Measurements from ENCODE around the gene APCDD1L.
"Not testable (repeated sequence)": the region's sequence is repeated elsewhere in the genome, so short reads cannot be mapped to it uniquely, and the experiment has no call there.

Gene APCDD1L

DNA sequence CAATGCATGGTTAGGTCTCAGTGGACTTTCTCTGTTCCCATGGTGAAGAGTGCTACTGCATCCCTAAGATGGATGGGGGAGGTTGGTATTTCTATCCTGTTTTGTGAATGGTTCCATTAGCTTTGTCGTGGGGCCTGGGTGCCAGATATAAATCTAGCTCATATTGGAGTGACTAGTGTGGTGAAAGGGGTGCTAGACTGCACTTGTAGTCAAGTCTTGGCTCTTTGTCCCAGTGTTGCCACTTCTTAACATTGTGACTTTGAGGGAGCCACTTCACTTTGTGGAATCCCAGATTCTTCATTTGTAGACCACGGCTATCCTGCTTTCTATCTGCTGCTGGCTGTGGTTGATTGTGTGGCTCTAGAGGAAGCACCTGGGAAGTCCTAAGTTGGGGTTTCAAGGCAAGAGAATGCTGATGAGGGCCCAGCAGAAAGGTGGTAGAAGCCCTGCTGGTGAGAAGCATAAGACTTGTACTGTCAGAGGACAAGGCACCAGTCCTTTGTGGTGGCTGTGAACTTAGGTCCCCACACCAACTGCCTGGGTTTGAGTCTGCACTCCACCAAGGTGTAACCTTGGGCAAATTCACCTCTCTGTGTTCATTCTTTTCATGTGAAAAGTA is 82.1 kb downstream of the APCDD1L start:
- Histone ChIP-seq H3K9me3 (ENCODE audit: low read depth, low read length) (no peaks in the 10 kb centered on the region), H3K4me3 (no peak overlapping the region), H3K36me3 (ENCODE audit: insufficient read depth, low read length) (peaks cover 43% of the 10 kb centered on the region), H3K9ac (ENCODE audit: insufficient read length) (no peak overlapping the region), H3K27ac (no peak overlapping the region)
- TF ChIP-seq FOXP2 (optimal IDR thresholded peaks at IDR 0.05; ENCODE audit: control extremely low read depth, extremely low read length, insufficient read depth) (no peak), EZH2 (IDR thresholded peaks at IDR 0.05) (no peak), POLR2AphosphoS5 (IDR thresholded peaks at IDR 0.05; ENCODE audit: borderline replicate concordance, low read depth, low read length) (no peak)
- DNase-seq (ENCODE audit: low read depth, low spot score) = no peak

DNA sequence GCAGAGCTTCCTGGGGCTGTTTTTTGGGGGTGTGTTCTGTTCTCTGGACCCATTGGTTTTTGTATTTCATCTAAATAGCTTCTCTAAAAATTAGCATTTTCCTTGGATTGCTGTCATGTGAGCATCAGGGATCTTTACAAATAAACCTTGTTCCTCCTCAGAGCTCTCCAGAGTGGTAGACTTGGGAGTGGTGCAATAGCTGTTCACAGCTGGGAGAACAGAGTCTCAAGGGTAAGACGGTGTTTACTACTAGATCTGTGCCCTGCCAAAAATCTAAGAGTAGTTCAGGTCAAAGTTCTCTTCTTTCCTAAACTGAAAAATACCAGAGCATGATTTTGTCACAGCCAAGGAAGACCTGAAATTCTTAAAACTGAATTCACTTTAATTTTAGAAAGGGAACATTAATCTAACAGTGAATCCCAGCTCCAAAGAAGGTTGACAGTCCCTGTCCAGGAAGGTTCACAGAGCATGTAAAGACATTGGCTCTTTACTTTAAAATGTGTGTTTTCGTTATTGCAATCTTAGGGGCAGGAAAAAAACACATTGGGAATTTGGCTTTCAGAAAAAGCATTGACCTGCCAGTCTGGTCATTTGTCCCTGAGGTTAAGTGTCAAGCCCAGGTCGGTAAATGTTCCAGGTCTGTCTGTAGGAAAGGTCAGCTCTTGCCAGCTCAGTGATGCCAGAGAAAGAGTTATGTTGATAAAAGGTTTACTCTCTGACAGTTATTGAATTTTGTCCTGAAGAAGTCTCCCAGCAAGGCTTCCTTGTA is 82.8 kb downstream of the APCDD1L start:
- TF ChIP-seq FOXP2 (optimal IDR thresholded peaks at IDR 0.05; ENCODE audit: control extremely low read depth, extremely low read length, insufficient read depth) = no peak
- TF ChIP-seq POLR2AphosphoS5 (IDR thresholded peaks at IDR 0.05; ENCODE audit: borderline replicate concordance, low read depth, low read length) = no peak
- TF ChIP-seq EZH2 (IDR thresholded peaks at IDR 0.05) = no peak
- Histone ChIP-seq H3K4me3 (no peak overlapping the region), H3K9ac (ENCODE audit: insufficient read length) (no peak overlapping the region), H3K9me3 (ENCODE audit: low read depth, low read length) (no peaks in the 10 kb centered on the region), H3K27ac (no peak overlapping the region), H3K36me3 (ENCODE audit: insufficient read depth, low read length) (peaks cover 48% of the 10 kb centered on the region)
- no peak for DNase-seq (ENCODE audit: low read depth, low spot score)

DNA sequence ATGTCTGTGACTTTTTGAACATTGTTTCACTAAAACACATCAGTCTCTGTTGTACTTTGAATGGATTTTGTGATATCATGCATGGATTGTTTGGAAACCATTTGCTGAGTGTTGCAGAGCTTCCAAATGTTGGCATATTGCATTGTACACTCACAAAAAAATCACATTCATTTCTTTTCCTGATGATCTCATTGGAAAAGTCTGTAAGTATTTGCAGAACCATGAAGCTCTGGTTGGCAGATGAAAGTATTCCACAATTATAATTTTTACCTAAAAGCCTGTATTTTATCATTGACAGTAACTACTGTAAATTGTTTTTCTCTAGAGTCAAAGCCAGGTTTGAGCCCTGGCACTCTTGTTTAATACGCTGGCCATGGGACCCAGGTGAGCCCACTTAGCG is 84.1 kb downstream of the APCDD1L start:
- Histone ChIP-seq H3K27ac (no peak overlapping the region), H3K4me3 (no peak overlapping the region), H3K9ac (ENCODE audit: insufficient read length) (no peak overlapping the region), H3K9me3 (ENCODE audit: low read depth, low read length) (no peaks in the 10 kb centered on the region), H3K36me3 (ENCODE audit: insufficient read depth, low read length) (peaks cover 58% of the 10 kb centered on the region)
- TF ChIP-seq EZH2 (IDR thresholded peaks at IDR 0.05) (no peak), POLR2AphosphoS5 (IDR thresholded peaks at IDR 0.05; ENCODE audit: borderline replicate concordance, low read depth, low read length) (no peak), FOXP2 (optimal IDR thresholded peaks at IDR 0.05; ENCODE audit: control extremely low read depth, extremely low read length, insufficient read depth) (no peak)
- no peak for DNase-seq (ENCODE audit: low read depth, low spot score)

DNA sequence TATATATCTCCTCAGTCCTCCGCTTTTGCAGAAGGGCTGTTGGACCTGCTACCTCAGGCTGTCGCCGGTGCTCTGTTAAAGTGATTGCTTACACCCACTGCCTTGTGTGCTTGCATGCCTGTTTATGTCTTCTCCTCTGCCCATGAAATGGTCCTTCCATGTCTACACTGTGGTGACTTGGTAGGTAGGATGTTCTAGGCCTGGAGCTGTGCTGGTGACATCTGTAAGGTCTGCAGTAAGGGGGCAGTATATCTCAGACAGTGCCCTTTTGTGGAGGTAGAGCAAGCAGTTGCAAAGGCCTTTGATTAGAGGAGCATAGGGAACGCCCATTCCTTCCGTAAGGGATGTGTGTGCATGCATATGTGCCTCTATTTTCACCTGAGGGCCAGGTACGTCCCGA is 85.9 kb downstream of the APCDD1L start:
- H3K4me3 ChIP-seq = no peak overlapping the region
- H3K27ac ChIP-seq = no peak overlapping the region
- H3K9ac ChIP-seq (ENCODE audit: insufficient read length) = no peak overlapping the region
- TF ChIP-seq EZH2 (IDR thresholded peaks at IDR 0.05) = no peak
- TF ChIP-seq FOXP2 (optimal IDR thresholded peaks at IDR 0.05; ENCODE audit: control extremely low read depth, extremely low read length, insufficient read depth) = no peak
- no peak for TF ChIP-seq POLR2AphosphoS5 (IDR thresholded peaks at IDR 0.05; ENCODE audit: borderline replicate concordance, low read depth, low read length)
- no peak for DNase-seq (ENCODE audit: low read depth, low spot score)
- no peaks in the 10 kb centered on the region for H3K9me3 ChIP-seq (ENCODE audit: low read depth, low read length)
- peaks cover 65% of the 10 kb centered on the region for H3K36me3 ChIP-seq (ENCODE audit: insufficient read depth, low read length)

DNA sequence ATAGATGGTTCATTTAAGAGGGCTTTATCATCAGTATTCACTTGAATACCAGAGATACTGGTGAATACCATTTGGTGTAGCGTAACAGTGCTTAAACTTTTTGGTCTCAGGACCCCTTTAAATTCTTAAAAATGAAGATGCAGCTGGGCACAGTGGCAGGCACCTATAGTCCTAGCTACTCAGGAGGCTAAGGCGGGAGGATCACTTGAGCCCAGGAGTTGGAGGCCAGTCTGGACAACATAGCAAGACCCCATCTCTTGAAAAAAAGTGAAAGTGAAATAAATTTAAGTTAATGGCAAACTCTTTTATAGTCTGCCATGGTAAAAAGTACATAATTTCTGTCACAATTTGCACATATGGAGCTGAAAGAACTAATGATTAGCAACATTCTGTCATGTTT is 86.8 kb downstream of the APCDD1L start:
- Histone ChIP-seq H3K36me3 (ENCODE audit: insufficient read depth, low read length) (peaks cover 71% of the 10 kb centered on the region), H3K4me3 (no peak overlapping the region)
- TF ChIP-seq POLR2AphosphoS5 (IDR thresholded peaks at IDR 0.05; ENCODE audit: borderline replicate concordance, low read depth, low read length) (no peak), FOXP2 (optimal IDR thresholded peaks at IDR 0.05; ENCODE audit: control extremely low read depth, extremely low read length, insufficient read depth) (no peak), EZH2 (IDR thresholded peaks at IDR 0.05) (no peak)

DNA sequence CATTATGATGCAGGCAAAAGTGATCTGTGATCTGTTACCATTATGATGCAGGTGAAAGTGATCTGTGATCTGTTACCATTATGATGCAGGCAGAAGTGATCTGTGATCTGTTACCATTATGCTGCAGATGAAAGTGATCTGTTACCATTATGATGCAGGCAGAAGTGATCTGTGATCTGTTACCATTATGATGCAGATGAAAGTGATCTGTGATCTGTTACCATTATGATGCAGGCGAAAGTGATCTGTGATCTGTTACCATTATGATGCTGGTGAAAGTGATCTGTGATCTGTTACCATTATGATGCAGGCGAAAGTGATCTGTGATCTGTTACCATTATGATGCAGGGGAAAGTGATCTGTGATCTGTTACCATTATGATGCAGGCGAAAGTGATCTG is 87.6 kb downstream of the APCDD1L start:
- not testable (repeated sequence) for H3K9me3 ChIP-seq (ENCODE audit: low read depth, low read length); DNase-seq (ENCODE audit: low read depth, low spot score); H3K4me3 ChIP-seq; H3K9ac ChIP-seq (ENCODE audit: insufficient read length); H3K27ac ChIP-seq
- H3K36me3 ChIP-seq (ENCODE audit: insufficient read depth, low read length) = peaks cover 72% of the 10 kb centered on the region

More for the DNA sequence above, 86.8 kb downstream of the APCDD1L start:
- H3K9ac ChIP-seq (ENCODE audit: insufficient read length) = no peak overlapping the region
- DNase-seq (ENCODE audit: low read depth, low spot score) = no peak
- no peaks in the 10 kb centered on the region for H3K9me3 ChIP-seq (ENCODE audit: low read depth, low read length)
- H3K27ac ChIP-seq = no peak overlapping the region

DNA sequence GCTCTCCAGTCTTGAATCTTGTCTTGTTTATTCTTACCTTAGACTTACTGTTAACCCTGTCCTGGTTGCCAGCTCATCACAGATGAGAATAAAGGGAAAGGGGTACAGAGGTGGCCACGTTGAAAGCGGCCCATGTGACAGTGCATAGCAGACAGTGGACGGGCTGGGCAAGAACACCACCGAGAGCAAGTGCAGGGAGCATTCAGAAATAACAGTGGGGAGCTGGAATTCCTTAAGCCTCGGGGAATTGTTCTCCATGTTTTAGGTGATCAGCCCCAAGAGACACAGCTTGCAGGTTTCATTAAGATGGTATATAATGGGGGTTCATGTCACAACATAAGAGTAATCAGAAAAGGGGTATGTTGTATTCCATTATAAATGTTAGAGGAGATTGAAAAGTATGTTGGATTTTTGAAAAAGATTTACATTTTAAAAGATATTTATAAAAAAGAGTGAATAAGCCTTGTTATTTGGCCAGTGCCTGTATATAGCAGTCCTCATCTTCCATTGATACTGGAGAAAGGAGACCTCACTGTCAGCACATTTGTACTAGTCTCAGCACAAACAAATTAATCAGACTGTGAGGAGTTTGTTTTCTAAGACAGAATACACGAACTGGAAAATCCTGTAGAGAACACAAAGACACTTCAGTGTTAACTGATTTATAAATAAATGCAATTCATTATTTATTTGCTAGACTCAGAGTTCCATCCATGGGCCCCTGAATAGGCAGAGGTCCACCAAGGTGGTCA is 90.8 kb downstream of the APCDD1L start:
- no peak for TF ChIP-seq POLR2AphosphoS5 (IDR thresholded peaks at IDR 0.05; ENCODE audit: borderline replicate concordance, low read depth, low read length)
- no peak for TF ChIP-seq FOXP2 (optimal IDR thresholded peaks at IDR 0.05; ENCODE audit: control extremely low read depth, extremely low read length, insufficient read depth)
- no peak for TF ChIP-seq EZH2 (IDR thresholded peaks at IDR 0.05)
- Histone ChIP-seq H3K36me3 (ENCODE audit: insufficient read depth, low read length) (peaks cover 79% of the 10 kb centered on the region), H3K9me3 (ENCODE audit: low read depth, low read length) (no peaks in the 10 kb centered on the region), H3K9ac (ENCODE audit: insufficient read length) (no peak overlapping the region), H3K4me3 (no peak overlapping the region), H3K27ac (no peak overlapping the region)
- DNase-seq (ENCODE audit: low read depth, low spot score) = no peak

DNA sequence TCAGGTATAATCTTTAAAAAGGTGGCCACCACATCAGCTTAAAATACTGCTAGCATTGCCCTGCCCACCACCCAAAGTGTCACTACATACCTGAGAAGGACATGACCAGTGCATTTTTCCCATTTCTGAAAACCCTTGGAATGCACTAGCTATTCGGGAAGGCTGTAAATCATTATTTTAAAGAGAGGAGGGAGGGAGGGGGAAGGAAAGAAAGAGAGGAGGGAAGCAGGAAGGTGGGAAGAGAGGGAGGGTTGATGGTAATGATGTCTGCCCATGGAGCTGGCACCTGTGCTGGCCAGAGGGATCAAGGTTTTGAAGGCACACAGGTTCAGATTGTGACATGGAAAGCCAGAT is 93.7 kb downstream of the APCDD1L start:
- no peak overlapping the region for H3K4me3 ChIP-seq
- no peak overlapping the region for H3K27ac ChIP-seq
- H3K9ac ChIP-seq (ENCODE audit: insufficient read length) = no peak overlapping the region
- no peak for DNase-seq (ENCODE audit: low read depth, low spot score)
- TF ChIP-seq FOXP2 (optimal IDR thresholded peaks at IDR 0.05; ENCODE audit: control extremely low read depth, extremely low read length, insufficient read depth) (no peak), EZH2 (IDR thresholded peaks at IDR 0.05) (no peak), POLR2AphosphoS5 (IDR thresholded peaks at IDR 0.05; ENCODE audit: borderline replicate concordance, low read depth, low read length) (no peak)
- H3K36me3 ChIP-seq (ENCODE audit: insufficient read depth, low read length) = peaks cover 69% of the 10 kb centered on the region
- no peaks in the 10 kb centered on the region for H3K9me3 ChIP-seq (ENCODE audit: low read depth, low read length)
